Right cardiac atrium (tissue), 5 donors: ENCODE data around the gene VPREB3. TPM values are rescaled to one million over a fixed set of nuclear protein-coding genes. Genes with fewer than 3 reads are reported as not detected.
"Not testable (repeated sequence)": the region's sequence is repeated elsewhere in the genome, so short reads cannot be mapped to it uniquely, and the experiment has no call there.

Experiments used
- ATAC-seq, 2 donors: fragments of 200-7000 bp; cut with Tn5 transposase; one replicate each; pipeline versions ENCODE4 v1.8.0 to v1.9.1; 2020; ENCODE audit warnings: moderate library complexity in 2 of 2, mild to moderate bottlenecking in 1 of 2
- DNase-seq, 3 donors: peaks; one replicate each; pipeline ENCODE4 v3.0.0-alpha.2; 2020
- H3K27ac ChIP-seq: one replicate; pipeline ENCODE4 v1.5.1; 2013; ENCODE audit warnings: mild to moderate bottlenecking, low read length, control low read depth, moderate library complexity
- H3K27me3 ChIP-seq: one replicate; pipeline ENCODE4 v1.6.1; 2013; ENCODE audit not compliant: control insufficient read depth, insufficient read depth
- H3K4me1 ChIP-seq: one replicate; pipeline ENCODE4 v1.6.1; 2013; ENCODE audit warnings: low read length; ENCODE audit not compliant: control insufficient read depth, insufficient read depth
- H3K4me3 ChIP-seq: one replicate; pipeline ENCODE4 v1.5.1; 2013; ENCODE audit warnings: low read length, control low read depth
- H3K9me3 ChIP-seq: one replicate; pipeline ENCODE4 v1.6.1; 2013; ENCODE audit warnings: low read length; ENCODE audit not compliant: control insufficient read depth
- WGBS: extraction: QIAGEN DNeasy Blood & Tissue Kit; methylation state at CpG from one replicate; pipeline ENCODE4 v1.1.7; 2013; 5-methylcytosine and 5-hydroxymethylcytosine counted together
- intact Hi-C, 4 donors: fragments of 100-400 bp; cut with DNase I; formaldehyde crosslinking; loops; one replicate each; pipeline versions ENCODE4 v1.11.0 to v1.14.0; 2022 to 2023
- polyA plus RNA-seq: library from polyadenylated mRNA; stranded (reverse); fragments of 200-250 nt; gene quantifications from one replicate; pipeline ENCODE4 v1.2.3, GENCODE V29; 2013
- total RNA-seq, 4 donors: library from RNA; stranded (reverse); fragmentation: NEBNext Ultra II Directional; extraction: Animal tissue kit (Norgen Biotek cat#: 25700); gene quantifications; one replicate each; pipeline ENCODE4 v1.2.1, GENCODE V29; 2021
- donor health status: healthy with polysubstance abuse.
- donor health status: DM: no; HTN: yes; CAD: no.
- donor health status: DM: no; HTN: no; CAD: no.
- donor health status: DM: no; HTN: yes; CAD: no; lungs with severe emphysema.
- donor health status: DM: yes; HTN: yes; CAD: no.

The VPREB3 gene
- total and polyA plus RNA-seq, 5 donors, result 0.40 to 0.61 (median 0.41) TPM; not detected in 2

- Histone ChIP-seq H3K27ac (peak within 1 kb of the TSS; percentile 82), H3K27me3 (no peaks in the 10 kb centered on the region), H3K4me1 (no peaks in the 10 kb centered on the region), H3K4me3 (peak within 1 kb of the TSS; percentile 88), H3K9me3 (no peaks in the 10 kb centered on the region)
- peak; percentile 89 to 96 (median 94) for DNase-seq
- peak; percentile 86 to 91 for ATAC-seq
- under 1% methylated on average over 78 of the region's 78 CpGs for WGBS
- intact Hi-C loops, result no loop called here
Observed at GRCh38 chr22:23750714-23751440, 3.3 kb downstream of the VPREB3 start, which contains the start of gene ZNF70. Gene ZNF70, minus strand, starts transcription at chr22:23751112. Its CDS starts 5,972 bp downstream, at chr22:23745140.

GRCh38 chr22:23750367-23750713, 3.9 kb downstream of the VPREB3 start:
- ATAC-seq (peak in 1 of 2 donors; percentile 7), DNase-seq (no peak)
- WGBS, result 18% methylated on average over 5 of the region's 5 CpGs
- Histone ChIP-seq H3K4me1 (no peaks in the 10 kb centered on the region), H3K4me3 (peak overlapping the region; percentile 88), H3K9me3 (no peaks in the 10 kb centered on the region), H3K27ac (peak overlapping the region; percentile 13), H3K27me3 (no peaks in the 10 kb centered on the region)
- intact Hi-C loops, result no loop called here

- H3K4me3 ChIP-seq, result peak overlapping the region; percentile 88
- DNase-seq (peak in 2 of 3 donors; percentile 18 to 70), ATAC-seq (peak; percentile 52 to 53)
- H3K4me1 ChIP-seq, result no peaks in the 10 kb centered on the region
- intact Hi-C loops, result no loop called here
- no peaks in the 10 kb centered on the region for H3K9me3 ChIP-seq
- no peaks in the 10 kb centered on the region for H3K27me3 ChIP-seq
- H3K27ac ChIP-seq, result no peak overlapping the region
- WGBS, result 43% methylated on average over 12 of the region's 12 CpGs
Observed at GRCh38 chr22:23749841-23750301, 4.4 kb downstream of the VPREB3 start.

DNA sequence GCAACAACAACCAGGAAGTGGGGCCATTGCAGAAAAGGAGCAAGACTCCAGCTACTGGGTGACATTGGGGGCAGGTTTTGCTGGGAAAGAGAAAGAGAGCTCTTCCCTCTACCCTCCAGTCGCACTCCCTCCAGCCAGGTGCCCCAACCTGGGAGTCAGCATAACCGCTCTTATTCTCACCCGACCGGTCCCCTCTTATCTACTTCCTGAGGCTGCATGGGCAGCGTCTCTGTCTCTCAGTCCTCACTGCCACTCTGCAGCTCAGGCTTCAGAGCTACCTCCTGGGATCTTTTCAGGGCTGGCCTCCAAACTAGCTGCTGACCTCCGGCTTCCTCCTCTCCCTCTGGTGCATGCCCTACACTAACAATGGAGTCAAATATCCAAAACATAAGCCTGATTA, 8.4 kb downstream of the VPREB3 start:
- intact Hi-C loops, result no loop called here
- Histone ChIP-seq H3K9me3 (no peaks in the 10 kb centered on the region), H3K4me1 (peaks cover 9% of the 10 kb centered on the region), H3K27me3 (no peaks in the 10 kb centered on the region), H3K4me3 (no peak overlapping the region), H3K27ac (no peak overlapping the region)
- ATAC-seq (no peak), DNase-seq (peak in 1 of 3 donors; percentile 53)
- 67% methylated on average over 6 of the region's 6 CpGs for WGBS

DNA sequence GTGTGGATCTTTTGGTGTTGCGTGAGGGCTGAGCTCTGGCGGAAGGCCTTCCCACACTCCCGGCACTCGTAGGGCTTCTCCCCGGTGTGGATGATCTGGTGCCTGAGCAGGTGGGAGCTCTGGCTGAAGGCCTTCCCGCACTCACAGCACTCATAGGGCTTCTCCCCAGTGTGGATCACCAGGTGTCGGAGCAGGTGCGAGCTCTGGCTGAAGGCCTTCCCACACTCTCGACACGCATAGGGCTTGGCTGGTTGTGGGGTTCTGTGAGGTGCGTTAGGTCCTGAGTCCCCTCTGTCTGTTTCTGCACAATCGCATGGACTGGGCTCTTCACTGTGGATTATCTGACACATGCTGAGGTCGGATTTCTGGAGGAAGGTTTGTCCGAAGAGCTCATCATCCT, 9.7 kb downstream of the VPREB3 start:
- Histone ChIP-seq H3K27ac (no peak overlapping the region), H3K27me3 (no peaks in the 10 kb centered on the region), H3K9me3 (no peaks in the 10 kb centered on the region), H3K4me3 (no peak overlapping the region), H3K4me1 (peaks cover 9% of the 10 kb centered on the region)
- ATAC-seq (no peak), DNase-seq (no peak)
- WGBS, result 97% methylated on average over 14 of the region's 14 CpGs
- intact Hi-C loops, result no loop called here

DNA sequence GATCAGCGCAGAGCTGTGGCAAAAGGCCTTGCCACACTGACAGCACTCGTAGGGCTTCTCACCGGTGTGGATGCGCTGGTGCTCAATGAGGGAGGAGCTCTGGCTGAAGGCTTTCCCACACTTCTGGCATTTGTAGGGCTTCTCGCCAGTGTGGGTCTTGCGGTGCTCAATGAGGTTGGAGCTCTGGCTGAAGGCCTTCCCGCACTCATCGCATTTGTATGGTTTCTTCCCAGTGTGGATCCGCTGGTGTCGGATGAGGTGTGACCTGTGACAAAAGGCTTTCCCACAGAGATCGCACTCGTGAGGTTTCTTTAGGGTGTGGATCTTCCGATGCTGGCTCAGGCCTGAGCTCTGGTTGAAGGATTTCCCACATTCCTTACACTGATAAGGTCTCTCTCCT, 10.2 kb downstream of the VPREB3 start:
- 94% methylated on average over 13 of the region's 13 CpGs for WGBS
- H3K27ac ChIP-seq, result no peak overlapping the region

DNA sequence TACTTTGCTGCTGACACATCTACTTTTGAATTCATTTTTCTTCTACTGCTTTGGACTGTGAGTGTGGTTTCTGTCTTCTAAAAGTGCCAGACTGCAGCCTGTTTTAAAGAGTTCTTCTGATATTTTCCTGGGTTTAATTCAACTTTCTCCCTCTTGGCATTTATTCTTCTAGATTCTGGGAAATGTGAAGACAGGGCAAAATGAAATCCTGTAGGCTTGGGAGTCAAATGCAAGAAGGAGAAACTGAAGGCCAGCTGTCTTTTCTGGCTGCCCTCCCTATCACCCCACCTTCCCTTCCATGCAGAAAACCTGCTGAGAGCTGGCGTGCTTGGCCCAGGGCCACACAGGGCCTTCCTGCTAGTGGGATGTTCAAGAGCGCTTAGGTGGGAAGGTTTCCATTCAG, 10.9 kb downstream of the VPREB3 start:
- Histone ChIP-seq H3K4me1 (peaks cover 9% of the 10 kb centered on the region), H3K27me3 (no peaks in the 10 kb centered on the region), H3K27ac (peak overlapping the region; percentile 21), H3K9me3 (no peaks in the 10 kb centered on the region), H3K4me3 (no peak overlapping the region)
- intact Hi-C loops, result no loop called here
- peak; percentile 73 to 91 (median 85) for DNase-seq
- 69% methylated on average over 2 of the region's 2 CpGs for WGBS
- ATAC-seq, result peak; percentile 65 to 68

More for the DNA sequence above, 10.2 kb downstream of the VPREB3 start:
- H3K4me1 ChIP-seq, result peaks cover 9% of the 10 kb centered on the region
- no peaks in the 10 kb centered on the region for H3K9me3 ChIP-seq
- ATAC-seq (no peak), DNase-seq (no peak)
- no peak overlapping the region for H3K4me3 ChIP-seq
- H3K27me3 ChIP-seq, result no peaks in the 10 kb centered on the region
- intact Hi-C loops, result no loop called here

- intact Hi-C loops, result no loop called here
- 58% methylated on average over 7 of the region's 7 CpGs for WGBS
- ATAC-seq (peak; percentile 76 to 85), DNase-seq (peak; percentile 52 to 81 (median 72))
- Histone ChIP-seq H3K27me3 (no peaks in the 10 kb centered on the region), H3K4me1 (peaks cover 9% of the 10 kb centered on the region), H3K9me3 (no peaks in the 10 kb centered on the region), H3K4me3 (no peak overlapping the region), H3K27ac (peak overlapping the region; percentile 50)
Observed at GRCh38 chr22:23742505-23743264, 11.5 kb downstream of the VPREB3 start.

DNA sequence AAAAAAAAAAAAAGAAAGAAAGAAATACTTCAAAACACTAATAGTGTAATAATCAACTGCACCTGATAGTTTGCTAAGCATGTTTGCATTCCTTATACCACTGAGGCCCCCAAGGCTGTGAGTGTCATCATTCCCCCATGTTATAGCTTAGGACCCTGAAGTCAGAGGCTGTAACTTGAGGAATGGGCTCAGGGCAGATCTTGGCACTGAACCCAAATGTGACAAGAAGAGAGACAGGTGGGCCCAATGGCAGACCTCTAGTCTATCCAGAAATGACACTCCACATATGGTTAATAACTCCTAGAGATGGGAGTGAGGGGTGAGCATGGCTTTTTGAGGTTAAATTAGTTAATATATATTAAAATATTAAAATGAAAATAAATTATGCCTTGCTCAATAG, 16.5 kb downstream of the VPREB3 start:
- Histone ChIP-seq H3K4me3 (no peak overlapping the region), H3K4me1 (peaks cover 5% of the 10 kb centered on the region), H3K27ac (no peak overlapping the region), H3K9me3 (no peaks in the 10 kb centered on the region), H3K27me3 (no peaks in the 10 kb centered on the region)
- ATAC-seq (no peak), DNase-seq (no peak)
- intact Hi-C loops, result no loop called here

DNA sequence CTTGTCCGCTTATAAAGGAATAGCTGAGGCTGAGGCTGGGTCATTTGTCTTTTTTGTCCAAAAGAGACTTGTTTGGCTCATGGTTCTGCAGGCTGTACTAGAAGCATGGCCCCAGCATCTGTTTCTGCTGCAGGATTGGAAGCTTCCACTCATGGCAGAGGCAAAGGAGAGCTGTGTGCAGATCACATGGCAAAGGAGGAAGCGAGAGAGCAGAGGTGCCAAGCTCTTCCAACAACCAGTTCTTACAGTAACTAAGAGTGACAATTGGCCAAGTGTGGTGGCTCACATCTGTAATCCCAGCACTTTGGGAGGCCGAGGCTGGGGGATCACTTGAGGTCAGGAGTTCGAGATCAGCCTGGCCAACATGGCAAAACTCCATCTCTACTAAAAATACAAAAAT, 26.1 kb downstream of the VPREB3 start:
- DNase-seq, H3K27ac ChIP-seq, H3K9me3 ChIP-seq, intact Hi-C loops, H3K4me3 ChIP-seq, H3K27me3 ChIP-seq, ATAC-seq, H3K4me1 ChIP-seq: not testable (repeated sequence)
- 81% methylated on average over 4 of the region's 4 CpGs for WGBS

- 86% methylated on average over 2 of the region's 2 CpGs for WGBS
- ATAC-seq (no peak), DNase-seq (no peak)
- no peak overlapping the region for H3K27ac ChIP-seq
- H3K4me3 ChIP-seq, result no peak overlapping the region
- no peaks in the 10 kb centered on the region for H3K9me3 ChIP-seq
- H3K27me3 ChIP-seq, result no peaks in the 10 kb centered on the region
- no peaks in the 10 kb centered on the region for H3K4me1 ChIP-seq
- intact Hi-C loops, result no loop called here
Observed at GRCh38 chr22:23722724-23723123, 31.5 kb downstream of the VPREB3 start.
